Measurements from ENCODE around the gene FXYD3. TPM values are rescaled to one million over a fixed set of nuclear protein-coding genes. Genes with fewer than 3 reads are reported as not detected.

Gene FXYD3
- total RNA-seq, 2 experiments from 2014 or later, result not detected

DNA sequence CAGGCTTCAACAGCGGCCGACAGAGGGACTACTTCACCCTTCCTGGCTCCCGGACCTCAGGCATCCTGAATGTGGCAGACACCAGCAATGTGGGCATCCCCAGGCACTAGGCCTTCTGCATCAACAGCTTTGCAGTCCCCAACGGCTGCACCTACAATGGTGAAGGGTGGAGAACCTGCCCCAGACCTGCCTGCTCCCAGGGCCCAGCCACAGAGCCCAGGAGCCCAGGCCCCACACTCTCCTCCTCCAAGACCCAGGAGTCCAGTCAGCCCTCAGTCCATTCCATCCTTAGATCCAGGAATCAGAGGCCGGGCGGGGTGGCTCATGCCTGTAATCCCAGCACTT lies 39.6 kb upstream of the FXYD3 start:
- CTCF ChIA-PET, result interaction anchor here (1.4 kb wide), 1 partner anchor 9 kb away, joined by 6 read pairs; no protein-coding TSS in a partner anchor
- Mint-ChIP-seq H3K27me3 (ENCODE audit: low read depth) (no peaks in the 10 kb centered on the region), H3K9me3 (no peaks in the 10 kb centered on the region), H3K36me3 (ENCODE audit: low read depth) (no peaks in the 10 kb centered on the region), H3K4me3 (no peak overlapping the region), H3K27ac (no peak overlapping the region), H3K4me1 (ENCODE audit: low read depth) (no peaks in the 10 kb centered on the region)
- intact Hi-C loops (cut with micrococcal nuclease), result no loop called here
- no peak for DNase-seq

DNA sequence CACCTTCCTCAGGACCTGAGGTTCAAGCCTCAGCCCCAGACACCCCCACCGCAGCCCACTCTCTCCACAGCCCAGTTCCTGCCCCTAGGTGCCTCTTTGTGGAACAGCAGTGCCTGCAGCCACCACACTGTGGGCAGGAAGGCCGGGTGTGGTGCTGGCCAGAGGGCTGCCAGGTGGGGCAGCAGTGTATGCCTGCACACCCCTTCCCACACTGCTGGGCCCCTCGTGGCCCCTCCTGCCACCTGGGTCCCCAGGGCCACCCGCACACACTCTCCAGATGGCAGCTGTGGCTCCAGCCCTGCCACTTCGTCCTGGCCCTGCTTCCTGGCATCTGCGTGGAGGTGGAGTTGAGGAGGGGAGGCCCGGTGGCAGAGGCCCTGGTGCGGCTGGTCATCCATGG lies 39.0 kb upstream of the FXYD3 start:
- no peaks in the 10 kb centered on the region for H3K36me3 Mint-ChIP-seq (ENCODE audit: low read depth)
- H3K4me1 Mint-ChIP-seq (ENCODE audit: low read depth), result no peaks in the 10 kb centered on the region
- no peak overlapping the region for H3K27ac Mint-ChIP-seq
- no peak overlapping the region for H3K4me3 Mint-ChIP-seq
- H3K27me3 Mint-ChIP-seq (ENCODE audit: low read depth), result no peaks in the 10 kb centered on the region
- no peaks in the 10 kb centered on the region for H3K9me3 Mint-ChIP-seq
- no peak for DNase-seq
- CTCF ChIA-PET, result interaction anchor here (1.4 kb wide), 1 partner anchor 10 kb away, joined by 6 read pairs; no protein-coding TSS in a partner anchor
- intact Hi-C loops (cut with micrococcal nuclease), result no loop called here

DNA sequence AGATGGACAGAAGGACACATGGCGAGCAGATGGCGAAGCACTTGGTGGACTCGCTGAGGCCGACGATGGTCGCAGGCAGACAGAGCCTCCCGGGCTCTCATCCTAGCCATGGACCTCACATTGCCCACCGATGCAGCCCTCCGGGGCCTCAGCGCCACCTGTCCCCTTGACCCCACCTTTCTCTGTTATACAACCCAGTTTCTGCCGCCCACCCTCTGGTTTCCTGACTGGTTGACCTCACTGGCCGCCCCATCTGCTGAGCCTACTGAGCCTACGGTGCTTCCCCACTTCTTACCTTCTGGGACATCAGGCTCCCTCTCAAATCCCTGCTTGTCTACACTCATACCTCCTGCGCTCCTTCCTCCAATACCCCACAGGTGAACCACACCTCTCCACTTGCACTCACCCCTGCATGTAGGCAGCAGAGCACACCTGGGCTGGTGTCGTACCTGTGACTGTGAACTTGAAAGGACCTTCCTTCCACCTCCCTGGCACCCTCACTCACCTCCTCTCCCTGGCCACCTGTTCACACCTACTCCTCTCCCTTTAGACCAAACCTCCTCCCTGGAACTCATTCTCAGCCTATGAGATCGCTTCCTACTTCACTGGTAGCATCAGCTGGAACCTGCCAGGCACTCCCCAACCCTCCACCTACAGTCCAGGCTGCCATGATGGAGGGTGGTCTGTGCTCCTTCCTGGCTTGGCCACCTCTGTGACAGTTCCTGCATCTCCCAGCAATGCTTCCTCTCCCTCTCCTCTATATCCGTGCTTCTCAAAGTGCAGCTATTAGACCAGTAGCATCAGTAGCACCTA lies 38.0 kb upstream of the FXYD3 start:
- no peaks in the 10 kb centered on the region for H3K9me3 Mint-ChIP-seq
- no peak overlapping the region for H3K27ac Mint-ChIP-seq
- no peaks in the 10 kb centered on the region for H3K4me1 Mint-ChIP-seq (ENCODE audit: low read depth)
- intact Hi-C loops (cut with micrococcal nuclease), result no loop called here
- H3K36me3 Mint-ChIP-seq (ENCODE audit: low read depth), result no peaks in the 10 kb centered on the region
- DNase-seq, result no peak
- CTCF ChIA-PET, result interaction anchor here (1.4 kb wide), 1 partner anchor 11 kb away, joined by 6 read pairs; no protein-coding TSS in a partner anchor
- H3K27me3 Mint-ChIP-seq (ENCODE audit: low read depth), result no peaks in the 10 kb centered on the region
- H3K4me3 Mint-ChIP-seq, result no peak overlapping the region

DNA sequence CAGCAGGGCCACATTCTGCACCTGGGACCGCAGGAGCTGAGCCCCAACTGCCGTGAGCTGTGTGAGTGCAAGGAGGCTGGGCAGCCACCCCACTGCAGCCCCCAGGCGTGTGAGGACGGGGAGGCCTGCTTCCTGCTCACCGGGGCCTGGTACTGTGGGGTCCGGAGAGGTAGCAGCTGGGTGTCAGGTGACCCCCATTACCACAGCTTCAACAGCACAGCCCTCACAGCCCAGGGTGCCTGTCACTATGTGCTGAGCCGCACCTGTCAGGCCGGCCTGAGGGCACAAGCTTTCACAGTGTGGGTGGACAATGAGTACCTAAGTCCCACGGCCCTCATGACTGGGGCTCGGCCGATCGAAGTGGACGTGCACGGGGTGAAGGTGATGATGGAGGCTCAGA lies 35.8 kb upstream of the FXYD3 start:
- CTCF ChIA-PET, result interaction anchor here (1.0 to 1.3 kb wide), 2 partner anchors 13 to 35 kb away, joined by 3 to 4 read pairs; no protein-coding TSS in a partner anchor
- no peak overlapping the region for H3K4me3 Mint-ChIP-seq

DNA sequence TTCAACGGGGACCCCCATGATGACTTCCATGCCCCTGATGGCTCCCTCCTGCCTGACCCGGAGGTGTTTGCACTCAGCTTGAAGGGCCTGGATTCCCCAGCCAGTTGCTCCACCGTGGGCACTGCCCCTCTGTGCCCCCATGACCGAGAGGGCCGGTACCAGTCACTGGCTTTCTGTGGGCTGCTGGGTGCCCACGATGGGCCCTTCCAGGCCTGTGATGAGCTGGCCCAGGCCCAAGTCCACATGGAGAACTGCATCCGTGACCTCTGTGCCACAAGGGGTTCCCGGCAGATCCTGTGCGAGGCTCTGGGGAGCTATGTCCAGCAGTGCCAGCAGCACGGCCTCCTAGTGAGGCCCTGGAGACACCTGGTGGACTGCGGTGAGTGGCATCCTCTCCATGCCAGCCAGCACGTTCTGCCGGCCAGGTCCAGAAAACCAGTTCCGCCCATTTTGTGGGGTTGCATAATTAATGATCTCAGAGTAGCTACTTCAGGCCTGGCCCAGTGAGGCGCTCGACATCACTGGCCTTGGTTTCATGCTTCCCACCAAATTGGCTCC lies 34.9 kb upstream of the FXYD3 start:
- Mint-ChIP-seq H3K36me3 (ENCODE audit: low read depth) (no peaks in the 10 kb centered on the region), H3K4me1 (ENCODE audit: low read depth) (no peaks in the 10 kb centered on the region), H3K27ac (no peak overlapping the region), H3K4me3 (no peak overlapping the region), H3K27me3 (ENCODE audit: low read depth) (no peaks in the 10 kb centered on the region), H3K9me3 (no peaks in the 10 kb centered on the region)
- no peak for DNase-seq
- intact Hi-C loops (cut with micrococcal nuclease), result no loop called here
- CTCF ChIA-PET, result interaction anchor here (1.0 to 1.3 kb wide), 2 partner anchors 14 to 36 kb away, joined by 3 to 4 read pairs; no protein-coding TSS in a partner anchor

More for the DNA sequence above, 35.8 kb upstream of the FXYD3 start:
- Mint-ChIP-seq H3K36me3 (ENCODE audit: low read depth) (no peaks in the 10 kb centered on the region), H3K27ac (no peak overlapping the region), H3K4me1 (ENCODE audit: low read depth) (no peaks in the 10 kb centered on the region), H3K9me3 (no peaks in the 10 kb centered on the region), H3K27me3 (ENCODE audit: low read depth) (no peaks in the 10 kb centered on the region)
- intact Hi-C loops (cut with micrococcal nuclease), result no loop called here
- no peak for DNase-seq

DNA sequence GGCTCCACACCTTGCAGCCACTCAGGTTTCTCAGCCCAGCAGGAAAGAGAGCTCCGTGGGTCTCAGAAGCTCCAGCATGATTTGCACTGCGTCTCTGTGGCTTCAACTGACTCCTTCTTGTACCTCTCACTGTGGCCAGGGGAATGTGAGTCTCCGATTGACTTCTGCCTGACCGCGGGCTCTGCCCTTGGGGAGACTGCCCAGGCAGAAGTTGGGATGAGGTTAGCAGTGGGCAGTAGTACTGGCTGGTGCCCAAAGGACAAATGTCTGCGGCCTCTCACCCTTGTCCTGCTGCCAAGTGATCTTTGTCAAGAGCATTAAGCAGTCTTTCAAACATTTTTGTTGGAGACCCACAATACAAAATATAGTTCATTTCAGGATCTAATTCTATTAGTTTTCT lies 34.4 kb upstream of the FXYD3 start:
- Mint-ChIP-seq H3K4me3 (no peak overlapping the region), H3K27ac (no peak overlapping the region), H3K27me3 (ENCODE audit: low read depth) (no peaks in the 10 kb centered on the region), H3K9me3 (no peaks in the 10 kb centered on the region), H3K36me3 (ENCODE audit: low read depth) (no peaks in the 10 kb centered on the region), H3K4me1 (ENCODE audit: low read depth) (no peaks in the 10 kb centered on the region)
- CTCF ChIA-PET, result interaction anchor here (0.6 to 1.3 kb wide), 2 partner anchors 14 to 37 kb away, joined by 3 to 4 read pairs; no protein-coding TSS in a partner anchor
- no peak for DNase-seq
- intact Hi-C loops (cut with micrococcal nuclease), result no loop called here

DNA sequence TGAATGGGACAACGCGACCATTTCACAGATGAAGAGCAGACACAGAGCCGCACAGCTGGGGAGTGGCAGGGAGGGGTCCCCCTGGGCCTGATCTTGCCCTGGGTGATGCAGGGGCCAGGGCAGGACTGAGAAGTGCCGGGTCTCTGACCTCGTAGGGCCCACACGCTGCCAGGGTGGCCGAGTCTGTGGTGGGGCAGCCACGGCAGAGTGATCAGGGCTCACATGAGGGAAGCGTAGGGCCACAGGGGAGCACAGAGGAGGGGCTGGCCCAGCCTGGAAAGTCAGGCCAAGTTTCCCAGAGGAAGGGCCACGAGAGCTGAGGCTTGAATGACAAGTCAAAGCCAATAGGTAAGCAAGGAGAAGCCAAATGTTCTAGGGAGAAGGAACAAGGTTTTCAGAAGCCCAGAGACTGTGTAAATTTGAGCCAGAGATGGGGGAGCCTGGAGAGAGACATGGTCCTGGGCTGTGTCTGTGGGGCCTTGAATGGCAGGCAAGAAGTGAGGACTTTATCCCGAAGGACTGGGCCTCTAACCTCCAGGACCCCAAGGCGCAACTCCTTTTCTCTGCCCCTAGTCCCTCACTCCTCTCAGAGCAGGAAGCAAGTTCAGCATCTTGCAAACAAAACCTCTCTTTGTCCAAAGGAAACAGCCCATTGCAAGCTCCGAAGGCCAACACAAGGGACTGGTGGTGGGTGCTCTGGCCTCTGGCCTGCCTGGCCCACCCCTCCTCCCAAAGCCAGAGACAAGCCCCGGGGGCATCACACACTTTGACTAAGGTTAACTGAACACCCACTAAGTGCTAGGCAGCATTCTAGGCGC lies 31.7 kb upstream of the FXYD3 start:
- Mint-ChIP-seq H3K36me3 (ENCODE audit: low read depth) (no peaks in the 10 kb centered on the region), H3K27ac (no peak overlapping the region), H3K4me3 (no peak overlapping the region), H3K9me3 (no peaks in the 10 kb centered on the region), H3K4me1 (ENCODE audit: low read depth) (no peaks in the 10 kb centered on the region), H3K27me3 (ENCODE audit: low read depth) (no peaks in the 10 kb centered on the region)
- no peak for DNase-seq
- intact Hi-C loops (cut with micrococcal nuclease), result no loop called here
- CTCF ChIA-PET, result no interaction called here

DNA sequence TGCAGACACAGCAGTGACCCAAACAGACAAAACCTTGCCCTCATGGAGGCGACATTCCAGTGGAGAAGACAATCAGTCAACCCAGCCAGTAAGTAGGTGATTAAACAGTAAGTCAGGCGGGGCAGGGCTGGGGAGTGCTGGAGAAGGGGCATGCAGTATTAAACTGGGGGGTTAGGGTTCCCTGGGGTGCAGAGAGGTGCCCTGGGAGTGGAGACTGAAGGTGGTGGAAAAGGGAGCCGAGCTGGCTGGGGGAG lies 31.2 kb upstream of the FXYD3 start:
- Mint-ChIP-seq H3K4me3 (no peak overlapping the region), H3K9me3 (no peaks in the 10 kb centered on the region), H3K36me3 (ENCODE audit: low read depth) (no peaks in the 10 kb centered on the region), H3K27me3 (ENCODE audit: low read depth) (no peaks in the 10 kb centered on the region), H3K4me1 (ENCODE audit: low read depth) (no peaks in the 10 kb centered on the region), H3K27ac (no peak overlapping the region)
- no peak for DNase-seq
- CTCF ChIA-PET, result no interaction called here
- intact Hi-C loops (cut with micrococcal nuclease), result no loop called here

DNA sequence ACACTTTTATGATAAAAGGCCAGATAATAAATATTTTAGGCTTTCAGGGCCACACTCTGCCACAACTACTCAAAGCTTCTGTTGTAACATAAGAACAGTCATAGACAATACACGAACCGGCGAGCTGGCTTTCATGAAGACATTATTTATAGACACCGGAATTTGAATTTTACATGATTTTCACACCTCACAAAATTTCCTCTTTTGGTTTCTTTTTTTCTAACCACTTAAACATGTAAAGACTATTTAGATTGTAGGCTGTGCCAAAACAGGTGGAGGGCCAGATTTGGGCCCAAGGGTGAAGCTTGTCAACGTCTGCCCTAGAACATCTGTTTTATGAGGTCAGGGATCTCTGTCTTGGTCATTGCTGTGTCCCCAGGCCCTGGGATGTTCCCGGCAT lies 29.7 kb upstream of the FXYD3 start:
- Mint-ChIP-seq H3K27ac (no peak overlapping the region), H3K9me3 (no peaks in the 10 kb centered on the region), H3K36me3 (ENCODE audit: low read depth) (no peaks in the 10 kb centered on the region), H3K27me3 (ENCODE audit: low read depth) (peaks cover 5% of the 10 kb centered on the region), H3K4me3 (no peak overlapping the region), H3K4me1 (ENCODE audit: low read depth) (peaks cover 1% of the 10 kb centered on the region)
- CTCF ChIA-PET, result interaction anchor here (2.6 to 3.9 kb wide), 2 partner anchors 19 to 42 kb away, joined by 23 to 24 read pairs; no protein-coding TSS in a partner anchor
- DNase-seq, result no peak
- intact Hi-C loops (cut with micrococcal nuclease), result no loop called here

DNA sequence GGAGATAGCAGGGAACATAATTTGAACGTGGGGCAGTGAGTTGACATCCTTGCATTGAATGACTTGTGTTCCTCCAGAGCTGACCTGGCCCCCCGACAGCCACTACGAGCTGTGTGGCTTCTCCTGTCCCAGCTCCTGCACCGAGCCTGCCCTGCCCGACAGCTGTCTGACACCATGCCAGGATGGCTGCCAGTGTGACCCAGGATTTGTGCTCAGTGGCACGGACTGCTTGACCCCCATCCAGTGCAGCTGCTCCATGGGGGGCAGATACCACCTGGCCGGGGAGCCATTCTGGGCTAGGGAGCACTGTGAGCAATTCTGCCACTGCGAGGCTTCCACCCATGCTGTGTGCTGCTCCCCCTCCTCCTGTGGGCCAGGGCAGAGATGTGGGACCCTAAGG lies 29.2 kb upstream of the FXYD3 start:
- H3K4me1 Mint-ChIP-seq (ENCODE audit: low read depth), result peaks cover 1% of the 10 kb centered on the region
- no peak overlapping the region for H3K27ac Mint-ChIP-seq
- no peaks in the 10 kb centered on the region for H3K36me3 Mint-ChIP-seq (ENCODE audit: low read depth)
- intact Hi-C loops (cut with micrococcal nuclease), result no loop called here
- H3K27me3 Mint-ChIP-seq (ENCODE audit: low read depth), result peaks cover 5% of the 10 kb centered on the region
- no peak for DNase-seq
- CTCF ChIA-PET, result interaction anchor here (2.6 to 3.9 kb wide), 2 partner anchors 20 to 42 kb away, joined by 23 to 24 read pairs; no protein-coding TSS in a partner anchor
- no peak overlapping the region for H3K4me3 Mint-ChIP-seq
- no peaks in the 10 kb centered on the region for H3K9me3 Mint-ChIP-seq

DNA sequence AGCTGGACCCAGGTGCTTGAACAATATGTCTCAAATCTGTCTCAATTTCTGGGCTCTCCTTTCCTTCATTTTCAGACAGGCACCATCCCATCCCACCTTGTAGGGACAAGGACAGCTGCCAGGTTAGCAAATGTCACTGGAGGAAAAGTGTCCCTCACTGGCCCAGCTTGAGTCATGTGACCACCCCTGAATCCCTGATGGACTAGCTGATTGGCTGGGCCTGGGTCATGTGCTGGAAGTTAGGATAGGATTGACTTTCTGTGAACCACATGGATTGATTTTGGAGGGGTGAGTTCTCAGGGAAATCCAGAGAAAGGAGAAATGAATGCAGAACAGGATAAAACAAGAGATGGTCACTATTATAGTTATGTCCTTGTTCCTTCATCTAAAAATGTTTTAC lies 28.2 kb upstream of the FXYD3 start:
- no peaks in the 10 kb centered on the region for H3K36me3 Mint-ChIP-seq (ENCODE audit: low read depth)
- no peaks in the 10 kb centered on the region for H3K9me3 Mint-ChIP-seq
- no peak overlapping the region for H3K27ac Mint-ChIP-seq
- CTCF ChIA-PET, result interaction anchor here (0.9 to 3.9 kb wide), 4 partner anchors 20 to 43 kb away, joined by 3 to 24 read pairs (median 14); no protein-coding TSS in a partner anchor
- no peak overlapping the region for H3K4me3 Mint-ChIP-seq
- peaks cover 5% of the 10 kb centered on the region for H3K27me3 Mint-ChIP-seq (ENCODE audit: low read depth)
- intact Hi-C loops (cut with micrococcal nuclease), result no loop called here
- H3K4me1 Mint-ChIP-seq (ENCODE audit: low read depth), result peaks cover 1% of the 10 kb centered on the region
- no peak for DNase-seq

DNA sequence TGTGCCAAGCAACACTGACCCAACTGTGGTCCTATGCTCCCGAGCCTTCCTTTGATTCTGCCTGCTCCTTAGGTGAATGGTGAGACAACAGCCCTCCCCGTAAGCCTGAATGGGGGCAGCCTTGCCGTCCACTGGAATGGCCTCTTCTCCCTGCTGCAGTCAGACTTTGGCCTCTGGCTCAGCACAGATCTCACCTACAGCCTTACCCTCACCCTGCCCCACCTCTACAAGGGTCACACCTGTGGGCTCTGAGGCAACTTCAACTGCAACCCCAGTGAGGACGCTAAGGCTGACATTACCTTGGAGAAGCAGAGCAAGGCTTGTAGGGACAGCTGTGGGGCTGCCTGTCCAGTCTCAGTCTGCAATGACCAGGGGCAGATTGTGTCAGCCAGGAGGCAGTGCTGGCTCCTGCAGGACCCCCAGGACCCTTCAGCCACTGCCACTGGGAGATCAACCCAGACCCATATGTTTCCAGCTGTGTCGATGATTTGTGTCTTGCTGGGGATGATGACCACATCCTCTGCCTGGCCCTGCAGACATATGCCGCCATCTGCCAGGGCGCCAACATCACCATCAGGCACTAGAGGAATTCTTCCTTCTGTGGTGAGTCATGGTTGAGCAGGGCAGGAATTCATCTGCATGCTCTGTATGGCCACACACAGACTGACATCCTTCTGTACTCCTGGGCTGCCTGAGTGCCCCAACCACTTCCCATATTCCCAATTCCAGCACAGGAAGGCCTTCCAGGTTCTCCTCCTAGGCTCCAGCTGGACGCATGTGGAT lies 27.3 kb upstream of the FXYD3 start:
- Mint-ChIP-seq H3K4me1 (ENCODE audit: low read depth) (peaks cover 1% of the 10 kb centered on the region), H3K9me3 (no peaks in the 10 kb centered on the region), H3K27ac (no peak overlapping the region), H3K27me3 (ENCODE audit: low read depth) (peaks cover 5% of the 10 kb centered on the region), H3K4me3 (no peak overlapping the region), H3K36me3 (ENCODE audit: low read depth) (no peaks in the 10 kb centered on the region)
- CTCF ChIA-PET, result interaction anchor here (0.6 to 3.9 kb wide), 3 partner anchors 44 to 112 kb away, joined by 3 to 23 read pairs (median 3); no protein-coding TSS in a partner anchor
- intact Hi-C loops (cut with micrococcal nuclease), result no loop called here
- DNase-seq, result no peak

Measured in activated naive CD4-positive, alpha-beta T cell treated with anti-CD3 and anti-CD28 coated beads for 36 hours (primary cell).